HG03159 (cell line): ENCODE measurements around the gene RRAGB.
"Not testable (repeated sequence)": the region's sequence is repeated elsewhere in the genome, so short reads cannot be mapped to it uniquely, and the experiment has no call there.

Experiments
- ATAC-seq: cut with Tn5 transposase; IDR thresholded peaks from one replicate; pipeline ENCODE4 v1.9.1; 2021; ENCODE audit warnings: mild to moderate bottlenecking, moderate library complexity; ENCODE audit not compliant: unreplicated experiment

Gene RRAGB

GRCh38 chrX:55717521-55718497, at the start of gene RRAGB:
Gene RRAGB, plus strand, starts transcription at chrX:55717749. Its CDS starts 579 bp downstream, at chrX:55718328.
- peak; percentile 94 for ATAC-seq

GRCh38 chrX:55668084-55668483, 49.5 kb upstream of the RRAGB start:
- ATAC-seq = no peak

- not testable (repeated sequence) for ATAC-seq
Measured at GRCh38 chrX:55688579-55688978, 29.0 kb upstream of the RRAGB start.

- no peak for ATAC-seq
Measured at GRCh38 chrX:55695227-55696018, 22.1 kb upstream of the RRAGB start.

- no peak for ATAC-seq
Measured at GRCh38 chrX:55697381-55697780, 20.2 kb upstream of the RRAGB start.

GRCh38 chrX:55702671-55703070, 14.9 kb upstream of the RRAGB start:
- no peak for ATAC-seq

GRCh38 chrX:55703436-55703835, 14.1 kb upstream of the RRAGB start:
- ATAC-seq = not testable (repeated sequence)

GRCh38 chrX:55705066-55705465, 12.5 kb upstream of the RRAGB start:
- ATAC-seq = not testable (repeated sequence)

- ATAC-seq = no peak
Measured at GRCh38 chrX:55709735-55710134, 7.8 kb upstream of the RRAGB start.

- ATAC-seq = no peak
Measured at GRCh38 chrX:55710701-55711100, 6.8 kb upstream of the RRAGB start.

- no peak for ATAC-seq
Measured at GRCh38 chrX:55713631-55714030, 3.9 kb upstream of the RRAGB start.

GRCh38 chrX:55714161-55714560, 3.4 kb upstream of the RRAGB start:
- no peak for ATAC-seq

GRCh38 chrX:55715847-55716246, 1.7 kb upstream of the RRAGB start:
- no peak for ATAC-seq

GRCh38 chrX:55716937-55717336, 612 bp upstream of the RRAGB start:
- ATAC-seq = no peak

- ATAC-seq = no peak
Measured at GRCh38 chrX:55731826-55732225, 14.3 kb downstream of the RRAGB start.

- no peak for ATAC-seq
Measured at GRCh38 chrX:55738969-55739368, 21.4 kb downstream of the RRAGB start.

- ATAC-seq = no peak
Measured at GRCh38 chrX:55742649-55743048, 25.1 kb downstream of the RRAGB start.

- ATAC-seq = not testable (repeated sequence)
Measured at GRCh38 chrX:55748463-55748862, 30.9 kb downstream of the RRAGB start.

GRCh38 chrX:55750256-55750655, 32.7 kb downstream of the RRAGB start:
- ATAC-seq = no peak

GRCh38 chrX:55754861-55755294, 37.3 kb downstream of the RRAGB start:
- peak; percentile 86 for ATAC-seq

GRCh38 chrX:55758033-55758432, 40.5 kb downstream of the RRAGB start:
- ATAC-seq = no peak

GRCh38 chrX:55759478-55759877, 41.9 kb downstream of the RRAGB start:
- ATAC-seq = no peak
